Ovary (tissue), 9 donors: ENCODE results near the gene GTF2H1. TPM values are rescaled to one million over a fixed set of nuclear protein-coding genes. Genes with fewer than 3 reads are reported as not detected.
A peak's percentile ranks its signal among the peaks of the same experiment; 100 is the strongest.

Experiments used
- DNase-seq, 5 donors: peaks; one replicate each; pipeline ENCODE4 v3.0.0-alpha.2; 2019 to 2020
- H3K27ac ChIP-seq, 2 donors: fragments of 200-600 bp; one replicate each; pipeline versions ENCODE4 v1.5.1 to v1.8.0; 2019 to 2022
- H3K27me3 ChIP-seq: fragments of 200-600 bp; one replicate; pipeline ENCODE4 v1.8.0; 2022
- H3K36me3 ChIP-seq: fragments of 200-600 bp; sonication (generic); one replicate; pipeline ENCODE4 v1.5.1; 2019
- H3K4me1 ChIP-seq: one replicate; pipeline ENCODE4 v1.8.1; 2013; ENCODE audit warnings: mild to moderate bottlenecking, moderate library complexity; ENCODE audit not compliant: insufficient read depth
- H3K4me3 ChIP-seq: fragments of 200-600 bp; sonication (generic); one replicate; pipeline ENCODE4 v1.5.1; 2017
- H3K9me3 ChIP-seq, 2 donors: fragments of 200-600 bp in 1 of 2; sonication (generic) in 1 of 2; one replicate each; pipeline versions ENCODE4 v1.5.1 to v1.8.1; 2013 to 2019; ENCODE audit warnings: mild to moderate bottlenecking in 1 of 2, moderate library complexity in 1 of 2
- EP300 ChIP-seq: sonication (generic); formaldehyde crosslinking; IDR thresholded peaks from one replicate; pipeline ENCODE4 v1.6.1; 2017; ENCODE audit warnings: antibody characterized with exemption
- POLR2A ChIP-seq: fragments of 450-650 bp; IDR thresholded peaks from one replicate; pipeline ENCODE4 v1.6.1; 2017; ENCODE audit warnings: antibody characterized with exemption, mild to moderate bottlenecking, moderate library complexity
- WGBS, 3 donors: extraction: QIAGEN DNeasy Blood & Tissue Kit in 1 of 3; methylation state at CpG; one replicate each; pipeline versions ENCODE4 v1.1.5 to v1.1.7; 2013 to 2017; 5-methylcytosine and 5-hydroxymethylcytosine counted together
- intact Hi-C, 4 donors: fragments of 100-400 bp; cut with DNase I; formaldehyde crosslinking; loops; one replicate each; pipeline versions ENCODE4 v1.11.0 to v1.15.1; 2022 to 2023
- polyA plus RNA-seq, 2 donors: library from polyadenylated mRNA; stranded (reverse); fragments of 200-250 nt in 1 of 2; fragments of 350-450 nt in 1 of 2; fragmentation: Illumina TruSeq in 1 of 2; extraction: RNeasy Lipid Tissue Mini Kit (QIAGEN cat#74804) in 1 of 2; gene quantifications; one replicate each; pipeline ENCODE4 v1.2.3, GENCODE V29; 2013 to 2014
- total RNA-seq, 7 donors: library from RNA; depleted of rRNA in 2 of 7; stranded (reverse); fragments of >200 nt in 2 of 7; fragmentation: NEBNext Ultra II Directional in 3 of 7; extraction: Animal tissue kit (Norgen Biotek cat#: 25700) in 3 of 7; gene quantifications; one replicate each; pipeline versions ENCODE4 v1.1.0 to v1.2.4, GENCODE V29; 2016 to 2023
- TF ChIP-seq, protein P1 (sequence below), 3 donors: fragments of 450-650 bp in 2 of 3; fragments of 200-600 bp in 1 of 3; IDR thresholded peaks; one replicate each; pipeline versions ENCODE4 v1.5.1 to v1.8.0; 2016 to 2022; ENCODE audit warnings: antibody characterized with exemption in 3 of 3, mild to moderate bottlenecking in 1 of 3
- donor health status: DM: no; HTN: no; CAD: no; lungs with moderate emphysema.
- donor health status: DM: no; HTN: no; CAD: no.
- donor health status: Bipolar disorder and iron deficiency.
- donor health status: DM: yes; HTN: yes; CAD: no.
- donor health status: DM: no; HTN: no; CAD: no.
- donor health status: DM: yes; HTN: yes; CAD: no.

GTF2H1 gene
- total and polyA plus RNA-seq, 9 donors = 23.9 to 48.3 (median 38.3) TPM

- H3K4me3 ChIP-seq = peak within 1 kb of the TSS; percentile 74
- H3K27me3 ChIP-seq = no peaks in the 10 kb centered on the region
- H3K4me1 ChIP-seq = peaks cover 3% of the 10 kb centered on the region
- intact Hi-C loops = loop anchor here in 1 of 4 donors (2.0 to 10.0 kb wide), 2 partner anchors 72 to 300 kb away; partner anchors contain the start of genes GTF2H1, HPS5 and TMEM86A
- TF ChIP-seq, protein P1, sequence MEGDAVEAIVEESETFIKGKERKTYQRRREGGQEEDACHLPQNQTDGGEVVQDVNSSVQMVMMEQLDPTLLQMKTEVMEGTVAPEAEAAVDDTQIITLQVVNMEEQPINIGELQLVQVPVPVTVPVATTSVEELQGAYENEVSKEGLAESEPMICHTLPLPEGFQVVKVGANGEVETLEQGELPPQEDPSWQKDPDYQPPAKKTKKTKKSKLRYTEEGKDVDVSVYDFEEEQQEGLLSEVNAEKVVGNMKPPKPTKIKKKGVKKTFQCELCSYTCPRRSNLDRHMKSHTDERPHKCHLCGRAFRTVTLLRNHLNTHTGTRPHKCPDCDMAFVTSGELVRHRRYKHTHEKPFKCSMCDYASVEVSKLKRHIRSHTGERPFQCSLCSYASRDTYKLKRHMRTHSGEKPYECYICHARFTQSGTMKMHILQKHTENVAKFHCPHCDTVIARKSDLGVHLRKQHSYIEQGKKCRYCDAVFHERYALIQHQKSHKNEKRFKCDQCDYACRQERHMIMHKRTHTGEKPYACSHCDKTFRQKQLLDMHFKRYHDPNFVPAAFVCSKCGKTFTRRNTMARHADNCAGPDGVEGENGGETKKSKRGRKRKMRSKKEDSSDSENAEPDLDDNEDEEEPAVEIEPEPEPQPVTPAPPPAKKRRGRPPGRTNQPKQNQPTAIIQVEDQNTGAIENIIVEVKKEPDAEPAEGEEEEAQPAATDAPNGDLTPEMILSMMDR (IDR thresholded peaks at IDR 0.05) = peak in 1 of 3 donors; percentile 4
- TF ChIP-seq EP300 = peak; percentile 87
- TF ChIP-seq POLR2A = peak; percentile 99
- H3K36me3 ChIP-seq = no peaks in the 10 kb centered on the region
- 0 to 2% (median 0%) methylated on average over 26 to 60 of the region's 60 CpGs for WGBS, 3 donors
- peak; percentile 96 to 99 (median 98) for DNase-seq
- peak within 1 kb of the TSS; percentile 76 to 92 for H3K27ac ChIP-seq
- H3K9me3 ChIP-seq = no peaks in the 10 kb centered on the region
Observed at GRCh38 chr11:18394275-18394927, 72.0 kb downstream of the GTF2H1 start, which contains the start of gene LDHA. LDHA (plus strand) TSS chr11:18394563; CDS start chr11:18396843, 2,280 bp downstream.

- Histone ChIP-seq H3K27ac (peak overlapping the region; percentile 76 to 92), H3K36me3 (no peaks in the 10 kb centered on the region), H3K27me3 (no peaks in the 10 kb centered on the region), H3K4me1 (peaks cover 3% of the 10 kb centered on the region), H3K9me3 (no peaks in the 10 kb centered on the region), H3K4me3 (peak overlapping the region; percentile 74)
- intact Hi-C loops = loop anchor here in 3 of 4 donors (2.0 to 10.0 kb wide), 3 partner anchors 72 to 300 kb away; partner anchors contain the start of genes GTF2H1 (in 3 of the 3), HPS5 (in 3 of the 3) and TMEM86A (in 1 of the 3)
- DNase-seq = peak in 3 of 5 donors; percentile 36 to 40 (median 40)
- TF ChIP-seq EP300 (no peak), POLR2A (no peak)
- TF ChIP-seq, protein P1 (IDR thresholded peaks at IDR 0.05) = no peak
- 1% methylated on average over 36 of the region's 36 CpGs for WGBS, 3 donors
Observed at GRCh38 chr11:18394928-18395734, 72.8 kb downstream of the GTF2H1 start.

- DNase-seq = peak; percentile 99 to 100 (median 99)
- Histone ChIP-seq H3K4me1 (peaks cover 3% of the 10 kb centered on the region), H3K4me3 (peak overlapping the region; percentile 74), H3K27ac (peak overlapping the region; percentile 76 to 92), H3K27me3 (no peaks in the 10 kb centered on the region), H3K9me3 (no peaks in the 10 kb centered on the region), H3K36me3 (no peaks in the 10 kb centered on the region)
- WGBS, 3 donors = 0 to 1% (median 0%) methylated on average over 35 to 46 of the region's 46 CpGs
- TF ChIP-seq EP300 (peak; percentile 37), POLR2A (peak; percentile 68)
- TF ChIP-seq, protein P1 (IDR thresholded peaks at IDR 0.05) = no peak
- intact Hi-C loops = loop anchor here in 3 of 4 donors (2.0 to 10.0 kb wide), 3 partner anchors 73 to 299 kb away; partner anchors contain the start of genes GTF2H1 (in 3 of the 3), HPS5 (in 3 of the 3) and TMEM86A (in 1 of the 3)
Observed at GRCh38 chr11:18395735-18396504, 73.6 kb downstream of the GTF2H1 start.
